Psoas muscle (tissue), 8 donors: ENCODE measurements around the gene SPAG17. TPM values are rescaled to one million over a fixed set of nuclear protein-coding genes. Genes with fewer than 3 reads are reported as not detected.

Source experiments
- ATAC-seq, 4 donors: fragments of 200-7000 bp; cut with Tn5 transposase; one replicate each; pipeline ENCODE4 v1.9.1; 2020; ENCODE audit warnings: moderate library complexity in 3 of 4, mild to moderate bottlenecking in 2 of 4
- DNase-seq, 2 donors: peaks; one replicate each; pipeline ENCODE4 v3.0.0-alpha.2; 2020
- H3K27ac ChIP-seq: fragments of 200-600 bp; one replicate; pipeline ENCODE4 v1.8.0; 2022
- H3K27me3 ChIP-seq, 3 donors: fragments of 200-600 bp in 1 of 3; one replicate each; pipeline versions ENCODE4 v1.6.1 to v1.8.0; 2013 to 2022; ENCODE audit warnings: low read length in 2 of 3, mild to moderate bottlenecking in 2 of 3, moderate library complexity in 1 of 3; ENCODE audit not compliant: insufficient read depth in 3 of 3
- H3K36me3 ChIP-seq, 2 donors: fragments of 200-600 bp in 1 of 2; one replicate each; pipeline versions ENCODE4 v1.6.1 to v1.8.0; 2013 to 2022; ENCODE audit warnings: low read depth in 1 of 2, mild to moderate bottlenecking in 1 of 2, moderate library complexity in 1 of 2; ENCODE audit not compliant: insufficient read depth in 1 of 2
- H3K4me1 ChIP-seq: fragments of 200-600 bp; one replicate; pipeline ENCODE4 v1.8.0; 2022
- H3K4me3 ChIP-seq: fragments of 200-600 bp; one replicate; pipeline ENCODE4 v1.8.0; 2022; ENCODE audit warnings: mild to moderate bottlenecking
- H3K9me3 ChIP-seq: fragments of 200-600 bp; one replicate; pipeline ENCODE4 v1.8.0; 2022
- CTCF ChIP-seq: fragments of 200-600 bp; IDR thresholded peaks from one replicate; pipeline ENCODE4 v1.8.0; 2022; ENCODE audit warnings: antibody characterized with exemption
- WGBS, 3 donors: extraction: QIAGEN DNeasy Blood & Tissue Kit; methylation state at CpG; one replicate each; pipeline versions ENCODE4 v1.1.6 to v1.1.7; 2013; 5-methylcytosine and 5-hydroxymethylcytosine counted together
- intact Hi-C, 2 donors: fragments of 100-400 bp; cut with DNase I; formaldehyde crosslinking; loops; one replicate each; pipeline versions ENCODE4 v1.11.0 to v1.14.2; 2022
- polyA plus RNA-seq, 3 donors: library from polyadenylated mRNA; stranded (reverse); fragments of 200-250 nt; gene quantifications; one replicate each; pipeline ENCODE4 v1.2.3, GENCODE V29; 2013
- total RNA-seq, 4 donors: library from RNA; stranded (reverse); fragmentation: NEBNext Ultra II Directional in 2 of 4; extraction: Animal tissue kit (Norgen Biotek cat#: 25700) in 2 of 4; gene quantifications; one replicate each; pipeline versions ENCODE4 v1.2.1 to v1.2.4, GENCODE V29; 2021 to 2023
- donor health status: healthy with polysubstance abuse.
- donor health status: DM: no; HTN: no; CAD: no; lungs with moderate emphysema.
- donor health status: Bipolar disorder and iron deficiency.
- donor health status: healthy.
- donor health status: DM: yes; HTN: yes; CAD: no.
- donor health status: DM: no; HTN: no; CAD: no.
- donor health status: DM: no; HTN: no; CAD: no.
- donor health status: DM: yes; HTN: yes; CAD: no.

The SPAG17 gene
- total and polyA plus RNA-seq, 7 donors = 0.03 to 0.46 (median 0.09) TPM; not detected in 3

DNA sequence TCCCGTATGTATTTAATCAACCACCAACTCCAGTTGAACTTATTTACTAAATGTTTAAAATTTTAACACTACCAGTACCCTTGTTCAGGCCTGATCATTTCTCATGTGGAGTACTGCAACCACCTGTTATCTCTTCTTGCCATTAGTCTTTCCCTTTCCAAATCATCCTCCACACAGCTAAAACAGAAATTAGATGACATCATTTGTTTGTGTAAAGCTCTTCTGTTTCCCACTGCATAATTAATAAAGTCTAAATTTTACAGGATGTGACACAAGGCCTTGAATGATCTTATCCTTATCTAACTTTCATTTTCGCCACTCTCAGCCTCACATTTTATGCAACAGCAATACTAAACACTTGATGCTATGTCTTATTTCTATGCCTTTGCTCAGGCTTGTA lies 280.0 kb downstream of the SPAG17 start:
- ATAC-seq (no peak), DNase-seq (no peak)
- Histone ChIP-seq H3K27ac (no peak overlapping the region), H3K4me1 (no peaks in the 10 kb centered on the region), H3K9me3 (no peaks in the 10 kb centered on the region), H3K36me3 (peaks cover 6 to 97% of the 10 kb centered on the region in 2 donors), H3K4me3 (no peak overlapping the region), H3K27me3 (no peaks in the 10 kb centered on the region)
- intact Hi-C loops = loop anchor here in 1 of 2 donors (10.0 kb wide), 1 partner anchor 50 kb away; no protein-coding TSS in a partner anchor
- TF ChIP-seq CTCF = no peak
- 93 to 98% (median 97%) methylated on average over 2 of the region's 2 CpGs for WGBS, 3 donors

DNA sequence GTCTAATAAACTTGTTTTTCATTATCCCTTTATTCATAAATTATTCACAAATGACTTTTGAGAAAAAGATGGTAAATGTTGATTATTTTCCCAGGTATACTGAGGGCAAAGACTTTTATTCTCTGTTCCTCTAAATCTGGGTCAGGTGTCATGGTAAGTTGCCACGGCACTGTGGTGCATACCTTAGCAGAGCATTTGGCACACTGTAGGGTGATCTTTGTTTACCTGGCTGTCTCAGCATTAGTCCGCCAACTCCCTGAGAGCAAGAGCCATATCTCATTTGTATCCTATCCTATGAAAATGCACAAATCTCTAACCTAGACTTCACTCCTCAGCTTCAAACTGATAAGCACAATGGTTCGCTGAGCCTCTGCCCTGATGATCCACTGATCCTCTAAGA lies 280.5 kb downstream of the SPAG17 start:
- H3K36me3 ChIP-seq = peaks cover 6 to 97% of the 10 kb centered on the region in 2 donors
- H3K27ac ChIP-seq = no peak overlapping the region
- H3K9me3 ChIP-seq = no peaks in the 10 kb centered on the region
- H3K4me3 ChIP-seq = no peak overlapping the region
- ATAC-seq (no peak), DNase-seq (no peak)
- TF ChIP-seq CTCF = no peak
- intact Hi-C loops = loop anchor here in 1 of 2 donors (10.0 kb wide), 1 partner anchor 50 kb away; no protein-coding TSS in a partner anchor
- no peaks in the 10 kb centered on the region for H3K27me3 ChIP-seq
- WGBS, 3 donors = 84 to 90% (median 86%) methylated on average over 3 of the region's 3 CpGs
- H3K4me1 ChIP-seq = no peaks in the 10 kb centered on the region
